HG02938 (cell line): ENCODE data around the gene NDUFS6.

Source experiments
- ATAC-seq: cut with Tn5 transposase; IDR thresholded peaks from one replicate; pipeline ENCODE4 v1.9.1; 2021; ENCODE audit warnings: mild to moderate bottlenecking, moderate library complexity; ENCODE audit not compliant: unreplicated experiment

NDUFS6 gene

GRCh38 chr5:1801222-1801966 lies at the start of gene NDUFS6:
TSS of gene NDUFS6 (plus strand) at chr5:1801407. CDS start at chr5:1801418, 11 bp downstream.
- ATAC-seq = peak; percentile 52

GRCh38 chr5:1751864-1752822 lies 49.1 kb upstream of the NDUFS6 start:
- no peak for ATAC-seq

DNA sequence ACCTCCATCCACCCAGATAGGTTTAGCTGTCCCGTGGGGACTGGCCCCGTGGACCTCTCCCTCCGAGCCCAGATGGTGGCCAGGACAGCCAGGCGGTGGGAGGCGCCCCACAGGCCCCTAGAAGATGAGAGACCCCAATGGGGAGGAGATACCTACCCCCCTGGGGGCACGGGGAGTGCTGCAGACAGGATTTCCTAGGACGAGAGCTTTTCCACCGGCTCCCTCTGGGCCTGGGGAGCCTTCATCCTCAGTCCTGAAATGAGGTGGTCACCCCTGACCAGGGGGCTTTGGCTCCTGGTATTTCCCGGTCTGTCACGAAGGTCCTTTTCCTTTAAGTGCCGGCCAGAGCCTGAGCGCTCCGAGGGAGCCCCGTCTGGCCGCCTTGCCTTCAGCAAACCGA lies 48.3 kb upstream of the NDUFS6 start:
- no peak for ATAC-seq

- ATAC-seq = no peak
These were observed 47.7 kb upstream of the NDUFS6 start for GRCh38 chr5:1753490-1753889.

- ATAC-seq = no peak
These were observed 46.5 kb upstream of the NDUFS6 start for GRCh38 chr5:1754531-1755220.

- no peak for ATAC-seq
These were observed 45.8 kb upstream of the NDUFS6 start for GRCh38 chr5:1755321-1755949.

- no peak for ATAC-seq
These were observed 44.7 kb upstream of the NDUFS6 start for GRCh38 chr5:1756481-1756880.

DNA sequence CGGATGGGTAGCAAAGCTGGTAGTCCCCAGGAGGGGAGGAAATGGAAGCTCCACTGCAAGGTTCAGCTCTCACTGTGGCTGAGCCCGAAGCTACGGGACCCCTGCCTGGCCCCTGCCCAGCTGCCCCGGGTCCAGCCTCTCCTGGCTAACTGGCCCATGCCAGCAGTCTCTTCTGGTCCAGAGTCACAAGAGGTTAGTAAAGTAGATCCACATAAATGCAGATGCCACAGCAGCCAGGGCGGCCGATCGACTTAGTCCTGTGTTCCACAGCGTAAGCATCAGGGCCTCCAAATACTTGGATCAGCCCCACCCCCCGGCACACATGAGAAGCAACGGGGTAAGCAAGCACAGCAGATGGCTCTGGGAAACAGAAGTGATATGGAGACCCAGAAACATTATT lies 43.7 kb upstream of the NDUFS6 start:
- no peak for ATAC-seq

- no peak for ATAC-seq
These were observed 42.6 kb upstream of the NDUFS6 start for GRCh38 chr5:1758574-1758973.

DNA sequence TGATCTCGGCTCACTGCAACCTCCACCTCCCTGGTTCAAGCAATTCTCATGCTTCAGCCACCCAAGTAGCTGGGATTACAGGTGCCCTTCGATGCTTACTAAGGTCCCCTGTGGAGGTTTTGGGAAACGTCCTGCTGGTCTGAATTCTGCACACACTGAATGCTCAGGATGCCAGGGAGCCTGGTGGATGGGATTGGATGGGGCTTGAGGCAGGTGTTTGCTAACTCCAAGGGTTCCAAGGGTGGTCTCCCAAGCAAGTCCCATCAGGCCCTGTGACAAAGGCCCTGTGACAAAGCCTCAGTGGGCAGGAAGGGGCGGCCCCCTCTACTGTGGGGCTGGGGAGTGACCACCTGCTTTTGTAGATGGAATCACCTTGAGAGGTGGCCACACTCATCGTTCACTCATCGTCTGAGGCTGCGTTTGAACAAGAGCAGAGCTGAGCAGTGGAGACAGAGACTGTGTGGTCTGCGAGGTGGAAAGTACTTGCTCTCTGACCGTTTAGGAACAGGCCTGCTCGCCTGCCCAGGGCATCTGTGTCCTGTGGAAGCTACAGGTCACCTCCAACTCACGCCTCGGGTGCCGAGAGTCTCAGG lies 41.7 kb upstream of the NDUFS6 start:
- no peak for ATAC-seq

DNA sequence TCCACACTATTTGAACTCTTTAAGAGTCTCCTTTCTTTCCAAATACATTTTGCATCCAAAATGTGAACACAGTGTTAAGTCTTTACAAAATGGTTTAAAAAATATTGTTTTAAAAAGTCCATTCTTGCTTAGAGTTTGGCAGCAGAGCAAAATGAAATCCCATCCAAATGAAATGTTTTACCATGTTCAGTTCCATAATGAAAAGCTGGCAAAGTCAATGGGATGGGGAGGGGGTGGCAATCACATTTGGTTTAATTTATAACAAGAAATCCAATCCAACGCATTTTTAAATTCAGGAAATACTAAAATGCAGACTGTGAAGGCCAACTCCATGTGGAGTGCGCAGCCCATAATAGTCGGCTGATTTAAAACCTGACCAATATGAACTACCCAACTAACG lies 41.0 kb upstream of the NDUFS6 start:
- ATAC-seq = no peak

GRCh38 chr5:1760656-1761452 lies 40.4 kb upstream of the NDUFS6 start:
- ATAC-seq = no peak

DNA sequence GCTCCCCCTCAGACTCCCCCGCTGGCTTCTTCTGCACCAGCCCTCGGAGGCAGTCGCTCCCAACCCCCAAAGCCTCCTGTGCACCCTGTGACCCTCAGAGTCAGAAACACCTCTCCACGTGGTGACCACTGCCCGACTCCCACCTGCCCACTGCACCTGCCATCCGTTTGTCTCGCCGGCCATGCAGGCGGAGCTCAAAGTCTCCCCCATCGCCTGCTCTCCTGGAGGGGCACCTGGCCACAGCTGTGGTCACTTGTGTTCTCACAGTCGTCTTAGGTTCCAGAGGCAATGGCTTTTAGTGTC lies 39.8 kb upstream of the NDUFS6 start:
- ATAC-seq = no peak

DNA sequence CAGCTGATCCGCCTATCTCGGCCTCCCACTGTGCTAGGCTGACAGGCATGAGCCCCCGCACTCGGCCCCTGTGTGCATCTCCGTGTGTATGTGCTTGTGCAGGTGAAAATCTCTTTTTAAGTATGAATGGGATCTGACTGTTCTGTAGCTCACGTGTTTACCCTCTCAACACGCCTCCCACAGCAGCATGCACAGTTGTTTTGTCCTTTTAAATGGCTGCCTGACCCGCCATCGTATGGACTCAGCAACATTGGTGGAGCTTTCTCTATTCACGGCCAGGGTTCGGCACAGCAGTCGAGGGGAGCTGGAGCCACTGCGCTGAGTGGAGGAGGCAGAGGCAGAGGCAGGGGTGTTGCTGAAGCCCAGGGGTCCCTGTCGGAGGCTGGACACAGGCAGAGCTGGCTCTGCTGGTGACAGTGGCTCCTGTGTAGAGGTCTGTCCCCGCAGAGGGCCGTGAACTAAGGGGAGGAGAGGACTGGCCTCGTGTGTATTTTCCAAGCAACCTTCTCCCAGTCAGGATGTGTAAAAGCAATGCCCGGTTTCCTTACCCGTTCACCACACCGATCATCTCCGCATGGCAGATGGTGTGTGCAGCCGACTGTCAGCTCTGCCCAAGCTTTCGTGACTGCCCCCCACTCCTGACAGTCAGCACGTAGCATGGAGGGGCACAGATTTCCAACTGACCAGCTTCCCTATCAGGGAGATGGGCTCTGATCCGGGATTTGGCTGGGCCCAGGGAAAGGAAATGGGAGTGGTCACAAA lies 38.9 kb upstream of the NDUFS6 start:
- no peak for ATAC-seq

DNA sequence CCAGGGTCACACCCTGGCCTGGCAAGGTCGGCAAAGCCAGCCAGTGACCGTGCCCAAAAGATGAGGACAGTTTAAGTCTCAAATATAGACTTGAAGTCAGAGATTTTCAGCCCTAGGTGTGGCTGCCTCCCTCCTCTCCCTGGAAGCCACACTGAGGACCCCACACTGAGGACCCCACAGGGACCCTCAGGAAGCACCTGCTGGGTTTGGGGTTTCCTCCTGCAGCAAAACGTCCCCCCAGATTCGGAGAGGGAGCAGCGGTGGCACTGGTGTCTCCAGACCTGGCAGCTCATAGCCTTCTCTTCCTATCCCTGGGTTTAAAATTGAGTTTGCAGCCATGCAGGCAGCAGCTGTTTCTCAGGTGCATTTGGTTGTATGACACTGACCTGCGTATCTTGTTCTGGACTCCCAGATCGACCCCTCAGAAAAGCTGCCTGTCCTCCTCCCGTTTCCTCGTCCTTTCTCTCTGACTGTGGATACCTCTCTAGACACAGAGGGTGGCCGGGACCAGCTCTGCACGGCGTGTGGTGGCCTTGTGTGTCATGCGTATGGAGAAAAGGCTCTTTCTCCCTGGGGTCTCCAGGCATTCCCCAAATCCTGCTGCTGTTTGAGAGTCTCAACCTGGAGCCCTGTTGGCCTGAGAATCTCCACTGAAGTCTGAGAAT lies 38.2 kb upstream of the NDUFS6 start:
- ATAC-seq = no peak

GRCh38 chr5:1763548-1763911 lies 37.7 kb upstream of the NDUFS6 start:
- no peak for ATAC-seq

- ATAC-seq = no peak
These were observed 37.1 kb upstream of the NDUFS6 start for GRCh38 chr5:1763960-1764605.

- ATAC-seq = no peak
These were observed 36.6 kb upstream of the NDUFS6 start for GRCh38 chr5:1764606-1764960.
